GM12878 (cell line): ENCODE results near the gene JTB. TPM values are rescaled to one million over a fixed set of nuclear protein-coding genes. Genes with fewer than 3 reads are reported as not detected.

Experiments
- ATAC-seq: fragments of 200-7000 bp; cut with Tn5 transposase; 3 replicates; pipeline ENCODE4 v1.9.1; 2020; ENCODE audit warnings: mild to moderate bottlenecking, moderate library complexity
- BruUV-seq: library from RNA; stranded (reverse); fragments of 400-500 nt; replicated peaks from 2 replicates; lab custom pipeline; 2021; lab: Mats Ljungman, UMichigan
- CTCF ChIA-PET: fragments of 300-600 bp; sonication (Branson Sonifier 250); formaldehyde crosslinking; extraction: SDS; loops from one replicate; lab custom pipeline; 2021; ENCODE audit warnings: inconsistent platforms; lab: Yijun Ruan, JAX
- POLR2A ChIA-PET: fragments of 350-600 bp; formaldehyde crosslinking; extraction: SDS; loops from one replicate; lab custom pipeline; 2021; ENCODE audit warnings: inconsistent platforms; lab: Charles Lee
- RAD21 ChIA-PET: fragments of 300-600 bp; sonication (Branson Sonifier 250); formaldehyde crosslinking; loops from one replicate; lab custom pipeline; 2023; ENCODE audit warnings: antibody characterized with exemption; ENCODE audit not compliant: unreplicated experiment; lab: Charles Lee
- SMC1A ChIA-PET: fragments of 300-600 bp; sonication (Branson Sonifier 250); formaldehyde crosslinking; loops from one replicate; lab custom pipeline; 2023; ENCODE audit not compliant: unreplicated experiment, uncharacterized antibody; lab: Charles Lee
- DNase-seq: peaks from one replicate; pipeline ENCODE4 v3.0.0-alpha.2; 2011; ENCODE audit warnings: low read depth, low spot score
- FAIRE-seq: peaks from 3 replicates; lab custom pipeline; 2011; peaks lifted over from hg19 to GRCh38; lab: Jason Lieb, UNC
- H2AFZ ChIP-seq: 2 replicates; pipeline ENCODE4 v1.6.0; 2011; ENCODE audit warnings: low read depth, low read length, control low read depth; ENCODE audit not compliant: control insufficient read depth
- H3K27ac ChIP-seq: 2 replicates; pipeline ENCODE4 v1.5.1; 2011; ENCODE audit warnings: control low read depth; ENCODE audit not compliant: control insufficient read depth, insufficient read depth
- H3K27me3 ChIP-seq, 2 experiments: replicated peaks in 1 of 2; 2 replicates each; pipeline versions ENCODE4 v1.6.0 to v1.6.1; 2011; ENCODE audit warnings: low read length in 1 of 2; ENCODE audit not compliant: control insufficient read depth in 2 of 2, insufficient read depth in 2 of 2
- H3K36me3 ChIP-seq, 2 experiments: 2 replicates each; pipeline ENCODE4 v1.5.1; 2011; ENCODE audit warnings: low read length in 1 of 2; ENCODE audit not compliant: control insufficient read depth in 2 of 2, insufficient read depth in 2 of 2
- H3K4me1 ChIP-seq: 2 replicates; pipeline ENCODE4 v1.6.1; 2011; ENCODE audit warnings: mild to moderate bottlenecking, low read length, moderate library complexity, mixed read lengths; ENCODE audit not compliant: control insufficient read depth, insufficient read depth
- H3K4me2 ChIP-seq: 2 replicates; pipeline ENCODE4 v1.6.0; 2011; ENCODE audit warnings: control low read depth; ENCODE audit not compliant: control insufficient read depth, insufficient read depth
- H3K4me3 ChIP-seq: fragments of 200-600 bp; sonication (generic); 2 replicates; pipeline ENCODE4 v1.5.1; 2016
- H3K79me2 ChIP-seq: 2 replicates; pipeline ENCODE4 v1.6.0; 2011; ENCODE audit warnings: low read length; ENCODE audit not compliant: control insufficient read depth, insufficient read depth
- H3K9ac ChIP-seq: 2 replicates; pipeline ENCODE4 v1.8.0; 2011; ENCODE audit warnings: low read length, control low read depth, mixed read lengths; ENCODE audit not compliant: control insufficient read depth, insufficient read depth
- H3K9me3 ChIP-seq: replicated peaks from 3 replicates; pipeline ENCODE4 v1.5.1; 2011; ENCODE audit warnings: mild to moderate bottlenecking, low read length; ENCODE audit not compliant: control insufficient read depth, insufficient read depth
- H4K20me1 ChIP-seq: 2 replicates; pipeline ENCODE4 v1.6.0; 2011; ENCODE audit not compliant: control insufficient read depth, insufficient read depth
- ASH2L ChIP-seq: fragments of 300-600, 200-600 bp; sonication (generic); IDR thresholded peaks from 2 replicates; pipeline ENCODE4 v1.6.1; 2017; ENCODE audit warnings: low read depth, mild to moderate bottlenecking, borderline replicate concordance
- BCL11A ChIP-seq: IDR thresholded peaks from 2 replicates; pipeline ENCODE4 v1.6.1; 2011; ENCODE audit warnings: low read depth, low read length
- CREM ChIP-seq: IDR thresholded peaks from 2 replicates; pipeline ENCODE4 v1.6.1; 2014; ENCODE audit warnings: antibody characterized with exemption, low read depth
- DPF2 ChIP-seq: fragments of 450-650 bp; IDR thresholded peaks from 2 replicates; pipeline ENCODE4 v1.6.1; 2017; ENCODE audit warnings: mild to moderate bottlenecking
- EED ChIP-seq: sonication (generic); IDR thresholded peaks from 2 replicates; pipeline ENCODE4 v1.6.1; 2016; ENCODE audit warnings: antibody characterized with exemption, low read depth
- FOXM1 ChIP-seq: IDR thresholded peaks from 2 replicates; pipeline ENCODE4 v1.6.1; 2012; ENCODE audit warnings: low read depth, mild to moderate bottlenecking, inconsistent platforms, low read length, moderate library complexity
- HDGF ChIP-seq: fragments of 450-650 bp; IDR thresholded peaks from 2 replicates; pipeline ENCODE4 v1.6.1; 2016; ENCODE audit warnings: antibody characterized with exemption
- MEF2A ChIP-seq: IDR thresholded peaks from 2 replicates; pipeline ENCODE4 v1.6.1; 2011; ENCODE audit warnings: low read depth, mild to moderate bottlenecking, low read length, moderate library complexity; ENCODE audit not compliant: insufficient read depth
- MTA2 ChIP-seq: fragments of 450-650 bp; IDR thresholded peaks from 2 replicates; pipeline ENCODE4 v1.6.1; 2016; ENCODE audit warnings: low read depth, mild to moderate bottlenecking, moderate library complexity
- NR2F1 ChIP-seq: fragments of 450-650 bp; conservative IDR thresholded peaks from 2 replicates; pipeline ENCODE4 v1.6.1; 2017; ENCODE audit warnings: mild to moderate bottlenecking
- POLR2AphosphoS5 ChIP-seq: IDR thresholded peaks from 2 replicates; pipeline ENCODE4 v1.6.1; 2011; ENCODE audit warnings: mild to moderate bottlenecking, low read length, inconsistent platforms
- RCOR1 ChIP-seq: conservative IDR thresholded peaks from 2 replicates; pipeline ENCODE4 v1.6.1; 2012; ENCODE audit warnings: low read depth, low read length, improper control_type of control experiment
- RELA ChIP-seq: fragments of 450-650 bp; IDR thresholded peaks from 2 replicates; pipeline ENCODE4 v1.8.0; 2014; ENCODE audit warnings: borderline replicate concordance; ENCODE audit not compliant: partially characterized antibody
- SMAD5 ChIP-seq: IDR thresholded peaks from 2 replicates; pipeline ENCODE4 v1.6.1; 2016; ENCODE audit warnings: antibody characterized with exemption, low read depth
- SP1 ChIP-seq: IDR thresholded peaks from one replicate; pipeline ENCODE4 v1.6.1; 2011; ENCODE audit warnings: low read depth, low read length
- TCF12 ChIP-seq: IDR thresholded peaks from 2 replicates; pipeline ENCODE4 v1.6.1; 2011; ENCODE audit warnings: low read depth, mild to moderate bottlenecking, low read length
- ZBED1 ChIP-seq: IDR thresholded peaks from 2 replicates; pipeline ENCODE4 v1.6.1; 2016; ENCODE audit warnings: borderline replicate concordance
- ZBTB4 ChIP-seq: fragments of 450-650 bp; formaldehyde crosslinking; IDR thresholded peaks from 2 replicates; pipeline ENCODE4 v1.4.0; 2022; ENCODE audit warnings: mild to moderate bottlenecking, moderate library complexity
- ZNF274 ChIP-seq: IDR thresholded peaks from one replicate; pipeline ENCODE4 v1.8.0; 2011; ENCODE audit not compliant: insufficient read length, insufficient read depth
- WGBS: methylation state at CpG from one replicate; pipeline ENCODE4 v1.1.6; 2016; ENCODE audit warnings: low lambda C conversion rate; ENCODE audit not compliant: insufficient replicate concordance, insufficient coverage; ENCODE audit errors: missing lambda C conversion rate; 5-methylcytosine and 5-hydroxymethylcytosine counted together
- in situ Hi-C: fragments of 300-500 bp; cut with MboI; formaldehyde crosslinking; loops from 9 replicates; pipeline ENCODE4 v1.14.3; 2018; ENCODE audit warnings: mixed read lengths
- intact Hi-C: fragments of 100-400 bp; cut with micrococcal nuclease; formaldehyde crosslinking; loops from one replicate; pipeline ENCODE4 v1.14.2; 2022; ENCODE audit not compliant: unreplicated experiment
- polyA plus RNA-seq, 11 experiments: library from polyadenylated mRNA; depleted of rRNA in 4 of 11; unstranded in 6 of 11; stranded (reverse) in 5 of 11; fragments of >200 nt; fragmentation: Nextera tagmentation in 4 of 11; fragmentation: Illumina TruSeq in 1 of 11; extraction: Ambion mirVana in 4 of 11; extraction: Trizol in 1 of 11; gene quantifications; 1 replicate in 1 of 11; 2 replicates in 10 of 11; pipeline versions ENCODE4 v1.2.1 to v1.2.3, GENCODE V29; 2011 to 2016; ENCODE audit warnings: inconsistent platforms in 2 of 11, missing spikeins in 2 of 11, low read depth in 1 of 11
- total RNA-seq, 4 experiments: library from RNA; depleted of rRNA in 3 of 4; stranded (reverse); fragments of >200 nt in 3 of 4; fragmentation: Illumina TruSeq in 1 of 4; extraction: Trizol in 1 of 4; gene quantifications; 2 replicates each; pipeline versions ENCODE4 v1.2.1 to v1.2.3, GENCODE V29; 2013 to 2021
- TF ChIP-seq, protein P1 (sequence below), 3 experiments: IDR thresholded peaks in 2 of 3; conservative IDR thresholded peaks in 1 of 3; 2 replicates each; pipeline ENCODE4 v1.5.1; 2011; ENCODE audit warnings: low read depth in 3 of 3, low read length in 3 of 3, mild to moderate bottlenecking in 3 of 3, control low read depth in 2 of 3, moderate library complexity in 2 of 3, inconsistent platforms in 1 of 3, mixed read lengths in 1 of 3; ENCODE audit not compliant: control insufficient read depth in 2 of 3, insufficient read depth in 1 of 3; ENCODE audit errors: extremely low read depth in 1 of 3

The JTB gene
- total and polyA plus RNA-seq, 10 of the 15 experiments (the other 5 are each of a cell fraction or from before 2014, with no cell fraction given): 25.0 to 298 (median 155) TPM

- DNase-seq: no peak
- peak within 1 kb of the TSS; percentile 99 for H3K9ac ChIP-seq
- no peaks in the 10 kb centered on the region for H3K9me3 ChIP-seq
- intact Hi-C loops: loop anchor here (1.0 kb wide), 1 partner anchor 149 kb away; no protein-coding TSS in a partner anchor
- RAD21 ChIA-PET: interaction anchor here (0.6 to 4.9 kb wide), 21 partner anchors 10 to 1009 kb away, joined by 3 to 55 read pairs (median 4); partner anchors contain the start of genes CREB3L4, CRTC2, GATAD2B and JTB
- H3K4me1 ChIP-seq: peaks cover 21% of the 10 kb centered on the region
- in situ Hi-C loops: no loop called here
- POLR2A ChIA-PET: interaction anchor here (0.5 to 5.3 kb wide), 16 partner anchors 8 to 313 kb away, joined by 3 to 83 read pairs (median 4); partner anchors contain the start of genes CHTOP, CREB3L4, GATAD2B and JTB
- CTCF ChIA-PET: interaction anchor here (0.6 to 4.8 kb wide), 19 partner anchors 10 to 436 kb away, joined by 3 to 54 read pairs (median 6); partner anchors contain the start of genes CREB3L4, CRTC2, GATAD2B and JTB
- no peaks in the 10 kb centered on the region for H4K20me1 ChIP-seq
- H3K4me2 ChIP-seq: peak within 1 kb of the TSS; percentile 100
- 3% methylated on average over 18 of the region's 28 CpGs for WGBS
- ATAC-seq: peak; percentile 80
- peak within 1 kb of the TSS; percentile 100 for H3K4me3 ChIP-seq
- no TSS peak for BruUV-seq
- SMC1A ChIA-PET: interaction anchor here (0.6 to 4.5 kb wide), 14 partner anchors 9 to 161 kb away, joined by 3 to 59 read pairs (median 4); partner anchors contain the start of genes CREB3L4, GATAD2B, JTB and RAB13
- peak within 1 kb of the TSS; percentile 62 for H2AFZ ChIP-seq
- no peaks in the 10 kb centered on the region for H3K27me3 ChIP-seq
- peak; percentile 13 for FAIRE-seq
- peak within 1 kb of the TSS; percentile 95 for H3K27ac ChIP-seq
- H3K36me3 ChIP-seq: peaks cover 26 to 27% of the 10 kb centered on the region in 2 experiments; a peak in 3 of 4 replicates
- peaks cover 29% of the 10 kb centered on the region for H3K79me2 ChIP-seq
- peak; percentile 74 for TF ChIP-seq EED
- peak; percentile 87 for TF ChIP-seq NR2F1
- TF ChIP-seq TCF12: peak; percentile 59; the same call in 1 of the 2 replicates
- 0 out of 2 replicates have a peak, but pooled peaks have one; percentile 13 for TF ChIP-seq MTA2
- TF ChIP-seq BCL11A: 0 out of 2 replicates have a peak, but pooled peaks have one; percentile 4
- TF ChIP-seq SMAD5: no peak; the same call in none of the 2 replicates
- TF ChIP-seq SP1: peak; percentile 26
- TF ChIP-seq ZNF274: no peak
- TF ChIP-seq CREM: peak; percentile 56
- TF ChIP-seq, protein P1, sequence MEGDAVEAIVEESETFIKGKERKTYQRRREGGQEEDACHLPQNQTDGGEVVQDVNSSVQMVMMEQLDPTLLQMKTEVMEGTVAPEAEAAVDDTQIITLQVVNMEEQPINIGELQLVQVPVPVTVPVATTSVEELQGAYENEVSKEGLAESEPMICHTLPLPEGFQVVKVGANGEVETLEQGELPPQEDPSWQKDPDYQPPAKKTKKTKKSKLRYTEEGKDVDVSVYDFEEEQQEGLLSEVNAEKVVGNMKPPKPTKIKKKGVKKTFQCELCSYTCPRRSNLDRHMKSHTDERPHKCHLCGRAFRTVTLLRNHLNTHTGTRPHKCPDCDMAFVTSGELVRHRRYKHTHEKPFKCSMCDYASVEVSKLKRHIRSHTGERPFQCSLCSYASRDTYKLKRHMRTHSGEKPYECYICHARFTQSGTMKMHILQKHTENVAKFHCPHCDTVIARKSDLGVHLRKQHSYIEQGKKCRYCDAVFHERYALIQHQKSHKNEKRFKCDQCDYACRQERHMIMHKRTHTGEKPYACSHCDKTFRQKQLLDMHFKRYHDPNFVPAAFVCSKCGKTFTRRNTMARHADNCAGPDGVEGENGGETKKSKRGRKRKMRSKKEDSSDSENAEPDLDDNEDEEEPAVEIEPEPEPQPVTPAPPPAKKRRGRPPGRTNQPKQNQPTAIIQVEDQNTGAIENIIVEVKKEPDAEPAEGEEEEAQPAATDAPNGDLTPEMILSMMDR (IDR thresholded peaks at IDR 0.05 in 2 of 3, conservative IDR thresholded peaks at IDR 0.05 in 1 of 3; ENCODE audit: control insufficient read depth in 2 of 3, extremely low read depth in 1 of 3, insufficient read depth in 1 of 3, low read depth in 3 of 3, low read length in 3 of 3): peak; percentile 78 to 95 (median 90)
- no peak for TF ChIP-seq POLR2AphosphoS5
- no peak for TF ChIP-seq DPF2
- TF ChIP-seq RCOR1: no peak
- peak; percentile 38; the same call in 1 of the 2 replicates for TF ChIP-seq FOXM1
- TF ChIP-seq ASH2L: no peak
- TF ChIP-seq ZBTB4 (CRISPR knock-in tag): no peak
- TF ChIP-seq RELA: peak; percentile 40
- TF ChIP-seq HDGF: peak; percentile 79; the same call in 1 of the 2 replicates
- TF ChIP-seq MEF2A: 0 out of 2 replicates have a peak, but pooled peaks have one; percentile 15
- 0 out of 2 replicates have a peak, but pooled peaks have one; percentile 11 for TF ChIP-seq ZBED1
Observed at GRCh38 chr1:153946622-153947241, 30.7 kb downstream of the JTB start, which contains the start of gene DENND4B. Gene DENND4B, minus strand, starts transcription at chr1:153946718. Its CDS starts 2,344 bp downstream, at chr1:153944374.
